Stimulated activated naive CD8-positive, alpha-beta T cell treated with anti-CD3 and anti-CD28 coated beads, Interleukin-15, Interleukin-2, amounts not matched to agents 100 U/mL and 50 U/mL, for 24 hours (primary cell): ENCODE data around the gene TRPC1.

Source experiments
- ATAC-seq: fragments of 150-1000 bp; cut with Tn5 transposase; one replicate; pipeline ENCODE4 v1.10.0; 2021
- DNase-seq: peaks from one replicate; pipeline ENCODE4 v3.0.0; 2021

The TRPC1 gene

GRCh38 chr3:142754494-142754893, 30.7 kb downstream of the TRPC1 start:
- DNase-seq (no peak), ATAC-seq (no peak)

- ATAC-seq (no peak), DNase-seq (no peak)
Measured at GRCh38 chr3:142768338-142768737, 44.5 kb downstream of the TRPC1 start.

- no peak for ATAC-seq
- no peak for DNase-seq
Measured at GRCh38 chr3:142777927-142778326, 54.1 kb downstream of the TRPC1 start.

- DNase-seq (no peak), ATAC-seq (no peak)
Measured at GRCh38 chr3:142778541-142778940, 54.7 kb downstream of the TRPC1 start.

GRCh38 chr3:142779591-142779990, 55.8 kb downstream of the TRPC1 start:
- no peak for DNase-seq

GRCh38 chr3:142782616-142783015, 58.8 kb downstream of the TRPC1 start:
- DNase-seq = no peak

More at GRCh38 chr3:142779591-142779990, 55.8 kb downstream of the TRPC1 start:
- no peak for ATAC-seq

GRCh38 chr3:142784228-142784627, 60.4 kb downstream of the TRPC1 start:
- no peak for DNase-seq
- ATAC-seq = no peak

More at GRCh38 chr3:142782616-142783015, 58.8 kb downstream of the TRPC1 start:
- no peak for ATAC-seq

- no peak for DNase-seq
Measured at GRCh38 chr3:142785996-142786395, 62.2 kb downstream of the TRPC1 start.

GRCh38 chr3:142787719-142788118, 63.9 kb downstream of the TRPC1 start:
- ATAC-seq (no peak), DNase-seq (no peak)

More at GRCh38 chr3:142785996-142786395, 62.2 kb downstream of the TRPC1 start:
- ATAC-seq = no peak

GRCh38 chr3:142794508-142794907, 70.7 kb downstream of the TRPC1 start:
- DNase-seq (no peak), ATAC-seq (no peak)

- ATAC-seq = no peak
- DNase-seq = no peak
Measured at GRCh38 chr3:142795332-142795731, 71.5 kb downstream of the TRPC1 start.

GRCh38 chr3:142796823-142797222, 73.0 kb downstream of the TRPC1 start:
- ATAC-seq (no peak), DNase-seq (no peak)

- no peak for ATAC-seq
Measured at GRCh38 chr3:142801746-142802145, 77.9 kb downstream of the TRPC1 start.

GRCh38 chr3:142802891-142803290, 79.1 kb downstream of the TRPC1 start:
- ATAC-seq (no peak), DNase-seq (no peak)

More at GRCh38 chr3:142801746-142802145, 77.9 kb downstream of the TRPC1 start:
- DNase-seq = no peak

GRCh38 chr3:142808103-142808917, 84.5 kb downstream of the TRPC1 start:
- ATAC-seq = no peak
- no peak for DNase-seq

GRCh38 chr3:142809259-142809658, 85.4 kb downstream of the TRPC1 start:
- no peak for DNase-seq
- no peak for ATAC-seq

GRCh38 chr3:142815803-142816202, 92.0 kb downstream of the TRPC1 start:
- ATAC-seq = no peak
- DNase-seq = no peak

GRCh38 chr3:142817356-142817755, 93.5 kb downstream of the TRPC1 start:
- ATAC-seq (no peak), DNase-seq (no peak)

- DNase-seq (no peak), ATAC-seq (no peak)
Measured at GRCh38 chr3:142817897-142818296, 94.1 kb downstream of the TRPC1 start.

- ATAC-seq (no peak), DNase-seq (no peak)
Measured at GRCh38 chr3:142818651-142819050, 94.8 kb downstream of the TRPC1 start.

- ATAC-seq = peak; percentile 49
- no peak for DNase-seq
Measured at GRCh38 chr3:142819179-142819578, 95.3 kb downstream of the TRPC1 start.

GRCh38 chr3:142828703-142829305, 105.0 kb downstream of the TRPC1 start:
- ATAC-seq (peak; percentile 97), DNase-seq (peak; percentile 79)

- DNase-seq (no peak), ATAC-seq (no peak)
Measured at GRCh38 chr3:142837526-142837925, 113.7 kb downstream of the TRPC1 start.

- ATAC-seq = no peak
- no peak for DNase-seq
Measured at GRCh38 chr3:142839831-142840230, 116.0 kb downstream of the TRPC1 start.
